ENCODE measurements around the gene AP3M1.

AP3M1 gene

DNA sequence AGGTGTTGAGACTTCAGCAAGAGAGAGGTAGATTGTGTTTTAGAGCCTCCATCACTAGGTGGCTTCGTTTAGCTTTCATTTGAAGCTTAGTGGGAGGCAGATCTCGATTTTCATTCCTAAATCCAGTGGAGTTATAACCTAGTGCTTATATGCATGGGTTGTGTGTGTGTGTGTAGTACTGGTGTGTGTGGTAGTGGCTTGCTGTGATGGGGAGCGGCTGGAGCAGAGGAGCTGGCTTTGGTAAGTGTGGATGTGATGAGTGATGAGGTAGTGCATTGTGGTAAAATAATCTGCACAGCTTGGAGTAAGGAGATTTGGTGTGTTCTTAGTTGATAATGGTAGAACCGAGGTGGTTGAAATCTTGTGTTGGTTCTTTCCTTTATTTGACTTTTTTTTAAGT lies 43.2 kb downstream of the AP3M1 start:
- Histone ChIP-seq H3F3A (ENCODE audit: control insufficient read depth, insufficient read depth) (peaks cover 3% of the 10 kb centered on the region; the same call in 1 of the 2 replicates), H3K79me2 (ENCODE audit: control insufficient read depth, low read length) (no peaks in the 10 kb centered on the region), H3K4me1 (ENCODE audit: control insufficient read depth, low read length) (no peaks in the 10 kb centered on the region), H3K4me3 (ENCODE audit: low read length) (no peak overlapping the region), H3K36me3 (ENCODE audit: control insufficient read depth, low read length) (peaks cover 84% of the 10 kb centered on the region), H3K4me2 (ENCODE audit: low read length) (no peak overlapping the region), H3K9me3 (ENCODE audit: control insufficient read depth, insufficient read depth, low read length) (no peaks in the 10 kb centered on the region), H3K9me2 (replicated peaks; ENCODE audit: control insufficient read depth, low read length) (no peaks in the 10 kb centered on the region), H4K20me1 (ENCODE audit: control insufficient read depth, insufficient read depth, low read depth, low read length) (no peaks in the 10 kb centered on the region), H3K27ac (ENCODE audit: low read depth, low read length) (no peak overlapping the region), H3K27me3 (ENCODE audit: control insufficient read depth, low read length) (no peaks in the 10 kb centered on the region)
- TF ChIP-seq, protein P1, sequence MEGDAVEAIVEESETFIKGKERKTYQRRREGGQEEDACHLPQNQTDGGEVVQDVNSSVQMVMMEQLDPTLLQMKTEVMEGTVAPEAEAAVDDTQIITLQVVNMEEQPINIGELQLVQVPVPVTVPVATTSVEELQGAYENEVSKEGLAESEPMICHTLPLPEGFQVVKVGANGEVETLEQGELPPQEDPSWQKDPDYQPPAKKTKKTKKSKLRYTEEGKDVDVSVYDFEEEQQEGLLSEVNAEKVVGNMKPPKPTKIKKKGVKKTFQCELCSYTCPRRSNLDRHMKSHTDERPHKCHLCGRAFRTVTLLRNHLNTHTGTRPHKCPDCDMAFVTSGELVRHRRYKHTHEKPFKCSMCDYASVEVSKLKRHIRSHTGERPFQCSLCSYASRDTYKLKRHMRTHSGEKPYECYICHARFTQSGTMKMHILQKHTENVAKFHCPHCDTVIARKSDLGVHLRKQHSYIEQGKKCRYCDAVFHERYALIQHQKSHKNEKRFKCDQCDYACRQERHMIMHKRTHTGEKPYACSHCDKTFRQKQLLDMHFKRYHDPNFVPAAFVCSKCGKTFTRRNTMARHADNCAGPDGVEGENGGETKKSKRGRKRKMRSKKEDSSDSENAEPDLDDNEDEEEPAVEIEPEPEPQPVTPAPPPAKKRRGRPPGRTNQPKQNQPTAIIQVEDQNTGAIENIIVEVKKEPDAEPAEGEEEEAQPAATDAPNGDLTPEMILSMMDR (IDR thresholded peaks at IDR 0.05; ENCODE audit: low read depth, low read length, poor library complexity, severe bottlenecking): no peak
- TF ChIP-seq EZH2phosphoT487 (IDR thresholded peaks at IDR 0.05; ENCODE audit: borderline replicate concordance, low read length): no peak

DNA sequence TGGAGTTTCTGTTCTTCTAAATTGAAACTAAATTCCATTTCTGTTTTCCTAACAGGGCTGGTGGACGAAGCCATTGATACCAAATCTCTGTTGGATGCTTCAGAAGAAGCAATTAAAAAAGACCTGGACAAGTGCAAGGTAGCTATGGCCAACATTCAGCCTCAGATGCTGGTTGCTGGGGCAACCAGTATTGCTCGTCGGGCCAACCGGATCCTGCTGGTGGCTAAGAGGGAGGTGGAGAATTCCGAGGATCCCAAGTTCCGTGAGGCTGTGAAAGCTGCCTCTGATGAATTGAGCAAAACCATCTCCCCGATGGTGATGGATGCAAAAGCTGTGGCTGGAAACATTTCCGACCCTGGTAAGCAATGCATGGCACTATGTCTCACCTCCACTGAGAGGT lies 45.6 kb downstream of the AP3M1 start:
- Histone ChIP-seq H3K4me1 (ENCODE audit: control insufficient read depth, low read length) (no peaks in the 10 kb centered on the region), H3K4me3 (ENCODE audit: low read length) (no peak overlapping the region), H4K20me1 (ENCODE audit: control insufficient read depth, insufficient read depth, low read depth, low read length) (no peaks in the 10 kb centered on the region), H3K27me3 (ENCODE audit: control insufficient read depth, low read length) (no peaks in the 10 kb centered on the region), H3K9me2 (replicated peaks; ENCODE audit: control insufficient read depth, low read length) (no peaks in the 10 kb centered on the region), H3K36me3 (ENCODE audit: control insufficient read depth, low read length) (peaks cover 70% of the 10 kb centered on the region), H3K9me3 (ENCODE audit: control insufficient read depth, insufficient read depth, low read length) (no peaks in the 10 kb centered on the region), H3K79me2 (ENCODE audit: control insufficient read depth, low read length) (no peaks in the 10 kb centered on the region), H3K27ac (ENCODE audit: low read depth, low read length) (no peak overlapping the region), H3K4me2 (ENCODE audit: low read length) (no peak overlapping the region), H3F3A (ENCODE audit: control insufficient read depth, insufficient read depth) (peaks cover 3% of the 10 kb centered on the region; the same call in 1 of the 2 replicates)
- no peak for TF ChIP-seq EZH2phosphoT487 (IDR thresholded peaks at IDR 0.05; ENCODE audit: borderline replicate concordance, low read length)
- TF ChIP-seq, protein P1 (IDR thresholded peaks at IDR 0.05; ENCODE audit: low read depth, low read length, poor library complexity, severe bottlenecking): no peak

DNA sequence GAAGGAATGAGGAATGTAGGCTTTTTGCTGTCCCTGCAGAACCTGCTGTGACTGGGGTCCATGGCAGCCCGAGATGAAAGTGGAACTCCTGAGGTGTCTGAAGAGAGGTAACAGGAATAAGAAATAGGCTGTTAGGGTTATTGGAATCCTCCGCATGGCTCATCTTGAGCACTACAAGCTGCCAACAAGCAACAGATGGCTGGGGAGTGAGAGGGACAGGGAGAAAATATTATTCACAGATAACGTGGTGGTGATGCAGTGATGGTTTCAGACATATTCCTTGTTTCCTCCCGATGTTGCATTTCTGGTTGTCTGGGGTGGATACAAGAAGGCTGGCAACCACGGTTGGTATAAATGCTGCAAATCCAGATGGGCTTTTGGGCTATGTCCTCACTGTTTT lies 46.1 kb downstream of the AP3M1 start:
- TF ChIP-seq, protein P1 (IDR thresholded peaks at IDR 0.05; ENCODE audit: low read depth, low read length, poor library complexity, severe bottlenecking): no peak
- TF ChIP-seq EZH2phosphoT487 (IDR thresholded peaks at IDR 0.05; ENCODE audit: borderline replicate concordance, low read length): no peak
- Histone ChIP-seq H4K20me1 (ENCODE audit: control insufficient read depth, insufficient read depth, low read depth, low read length) (no peaks in the 10 kb centered on the region), H3K4me3 (ENCODE audit: low read length) (no peak overlapping the region), H3K36me3 (ENCODE audit: control insufficient read depth, low read length) (peaks cover 69% of the 10 kb centered on the region), H3K4me2 (ENCODE audit: low read length) (no peak overlapping the region), H3K27me3 (ENCODE audit: control insufficient read depth, low read length) (no peaks in the 10 kb centered on the region), H3K79me2 (ENCODE audit: control insufficient read depth, low read length) (no peaks in the 10 kb centered on the region), H3K27ac (ENCODE audit: low read depth, low read length) (no peak overlapping the region), H3F3A (ENCODE audit: control insufficient read depth, insufficient read depth) (peaks cover 2% of the 10 kb centered on the region; the same call in 1 of the 2 replicates), H3K4me1 (ENCODE audit: control insufficient read depth, low read length) (no peaks in the 10 kb centered on the region), H3K9me3 (ENCODE audit: control insufficient read depth, insufficient read depth, low read length) (no peaks in the 10 kb centered on the region), H3K9me2 (replicated peaks; ENCODE audit: control insufficient read depth, low read length) (no peaks in the 10 kb centered on the region)
